HL-60 (cell line): ENCODE data around the gene TLE3.

Source experiments
- GABPA ChIP-seq: IDR thresholded peaks from 2 replicates; pipeline ENCODE4 v1.6.1; 2012; ENCODE audit warnings: low read depth
- POLR2AphosphoS5 ChIP-seq: IDR thresholded peaks from 2 replicates; pipeline ENCODE4 v1.6.1; 2012; ENCODE audit warnings: low read depth
- SPI1 ChIP-seq: IDR thresholded peaks from 2 replicates; pipeline ENCODE4 v1.6.1; 2012; ENCODE audit warnings: low read depth, mild to moderate bottlenecking, borderline replicate concordance
- TF ChIP-seq, protein P1 (sequence below): IDR thresholded peaks from one replicate; pipeline ENCODE4 v1.5.1; 2011; ENCODE audit warnings: low read length, control low read depth, inconsistent platforms; ENCODE audit not compliant: insufficient read depth
- TF ChIP-seq, protein P2 (sequence below): IDR thresholded peaks from 2 replicates; pipeline ENCODE4 v1.6.1; 2012; ENCODE audit warnings: low read depth; ENCODE audit not compliant: insufficient replicate concordance

DNA sequence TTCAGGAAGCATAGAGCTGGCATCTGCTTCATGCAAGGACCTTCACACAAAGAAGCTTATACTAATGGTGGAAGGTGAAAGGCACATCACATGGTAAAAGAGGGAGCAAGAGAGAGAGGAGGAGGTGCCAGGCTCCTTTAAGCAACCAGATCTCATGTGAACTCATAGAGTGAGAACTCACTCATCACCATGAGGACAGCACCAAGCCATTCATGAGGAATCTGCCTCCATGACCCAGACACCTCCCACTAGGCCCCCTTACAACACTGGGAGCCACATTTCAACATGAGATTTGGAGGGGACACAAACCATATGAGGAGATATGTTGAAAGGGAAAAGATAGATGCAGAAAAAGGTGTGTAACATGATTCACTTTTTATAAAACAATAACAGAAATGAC lies 48.4 kb upstream of the TLE3 start:
- TF ChIP-seq, protein P1, sequence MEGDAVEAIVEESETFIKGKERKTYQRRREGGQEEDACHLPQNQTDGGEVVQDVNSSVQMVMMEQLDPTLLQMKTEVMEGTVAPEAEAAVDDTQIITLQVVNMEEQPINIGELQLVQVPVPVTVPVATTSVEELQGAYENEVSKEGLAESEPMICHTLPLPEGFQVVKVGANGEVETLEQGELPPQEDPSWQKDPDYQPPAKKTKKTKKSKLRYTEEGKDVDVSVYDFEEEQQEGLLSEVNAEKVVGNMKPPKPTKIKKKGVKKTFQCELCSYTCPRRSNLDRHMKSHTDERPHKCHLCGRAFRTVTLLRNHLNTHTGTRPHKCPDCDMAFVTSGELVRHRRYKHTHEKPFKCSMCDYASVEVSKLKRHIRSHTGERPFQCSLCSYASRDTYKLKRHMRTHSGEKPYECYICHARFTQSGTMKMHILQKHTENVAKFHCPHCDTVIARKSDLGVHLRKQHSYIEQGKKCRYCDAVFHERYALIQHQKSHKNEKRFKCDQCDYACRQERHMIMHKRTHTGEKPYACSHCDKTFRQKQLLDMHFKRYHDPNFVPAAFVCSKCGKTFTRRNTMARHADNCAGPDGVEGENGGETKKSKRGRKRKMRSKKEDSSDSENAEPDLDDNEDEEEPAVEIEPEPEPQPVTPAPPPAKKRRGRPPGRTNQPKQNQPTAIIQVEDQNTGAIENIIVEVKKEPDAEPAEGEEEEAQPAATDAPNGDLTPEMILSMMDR = no peak
- TF ChIP-seq POLR2AphosphoS5 = no peak
- TF ChIP-seq, protein P2, sequence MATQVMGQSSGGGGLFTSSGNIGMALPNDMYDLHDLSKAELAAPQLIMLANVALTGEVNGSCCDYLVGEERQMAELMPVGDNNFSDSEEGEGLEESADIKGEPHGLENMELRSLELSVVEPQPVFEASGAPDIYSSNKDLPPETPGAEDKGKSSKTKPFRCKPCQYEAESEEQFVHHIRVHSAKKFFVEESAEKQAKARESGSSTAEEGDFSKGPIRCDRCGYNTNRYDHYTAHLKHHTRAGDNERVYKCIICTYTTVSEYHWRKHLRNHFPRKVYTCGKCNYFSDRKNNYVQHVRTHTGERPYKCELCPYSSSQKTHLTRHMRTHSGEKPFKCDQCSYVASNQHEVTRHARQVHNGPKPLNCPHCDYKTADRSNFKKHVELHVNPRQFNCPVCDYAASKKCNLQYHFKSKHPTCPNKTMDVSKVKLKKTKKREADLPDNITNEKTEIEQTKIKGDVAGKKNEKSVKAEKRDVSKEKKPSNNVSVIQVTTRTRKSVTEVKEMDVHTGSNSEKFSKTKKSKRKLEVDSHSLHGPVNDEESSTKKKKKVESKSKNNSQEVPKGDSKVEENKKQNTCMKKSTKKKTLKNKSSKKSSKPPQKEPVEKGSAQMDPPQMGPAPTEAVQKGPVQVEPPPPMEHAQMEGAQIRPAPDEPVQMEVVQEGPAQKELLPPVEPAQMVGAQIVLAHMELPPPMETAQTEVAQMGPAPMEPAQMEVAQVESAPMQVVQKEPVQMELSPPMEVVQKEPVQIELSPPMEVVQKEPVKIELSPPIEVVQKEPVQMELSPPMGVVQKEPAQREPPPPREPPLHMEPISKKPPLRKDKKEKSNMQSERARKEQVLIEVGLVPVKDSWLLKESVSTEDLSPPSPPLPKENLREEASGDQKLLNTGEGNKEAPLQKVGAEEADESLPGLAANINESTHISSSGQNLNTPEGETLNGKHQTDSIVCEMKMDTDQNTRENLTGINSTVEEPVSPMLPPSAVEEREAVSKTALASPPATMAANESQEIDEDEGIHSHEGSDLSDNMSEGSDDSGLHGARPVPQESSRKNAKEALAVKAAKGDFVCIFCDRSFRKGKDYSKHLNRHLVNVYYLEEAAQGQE = no peak
- TF ChIP-seq GABPA = no peak
- TF ChIP-seq SPI1 = no peak
